Karpas-422 (cell line): ENCODE measurements around the gene TEX264. TPM values are rescaled to one million over a fixed set of nuclear protein-coding genes. Genes with fewer than 3 reads are reported as not detected.

Experiments
- DNase-seq: peaks from one replicate; pipeline ENCODE4 v3.0.0-alpha.2; 2015
- H2AFZ ChIP-seq: fragments of 200-600 bp; sonication (generic); 2 replicates; pipeline ENCODE4 v1.6.1; 2014; ENCODE audit warnings: antibody characterized with exemption, low read length, mixed read lengths
- H3K27ac ChIP-seq: fragments of 200-600 bp; sonication (generic); 2 replicates; pipeline ENCODE4 v1.5.1; 2014; ENCODE audit warnings: mild to moderate bottlenecking, low read length, moderate library complexity
- H3K27me3 ChIP-seq: fragments of 200-600 bp; sonication (generic); 2 replicates; pipeline ENCODE4 v1.6.1; 2014; ENCODE audit warnings: low read length, mixed read lengths
- H3K36me3 ChIP-seq: fragments of 200-600 bp; sonication (generic); 2 replicates; pipeline ENCODE4 v1.6.1; 2014; ENCODE audit warnings: low read length, mixed read lengths; ENCODE audit not compliant: insufficient read depth
- H3K4me1 ChIP-seq: fragments of 200-600 bp; sonication (generic); 2 replicates; pipeline ENCODE4 v1.6.1; 2014; ENCODE audit warnings: mild to moderate bottlenecking, low read length, mixed read lengths
- H3K4me2 ChIP-seq: fragments of 200-600 bp; sonication (generic); 2 replicates; pipeline ENCODE4 v1.6.1; 2014; ENCODE audit warnings: low read length, low read depth, mild to moderate bottlenecking; ENCODE audit not compliant: poor library complexity, severe bottlenecking
- H3K4me3 ChIP-seq: fragments of 200-600 bp; sonication (generic); 2 replicates; pipeline ENCODE4 v1.5.1; 2014; ENCODE audit warnings: mild to moderate bottlenecking, antibody characterized with exemption, low read length, mixed read lengths
- H3K79me2 ChIP-seq: fragments of 200-600 bp; sonication (generic); 2 replicates; pipeline ENCODE4 v1.6.1; 2014; ENCODE audit warnings: mild to moderate bottlenecking, low read length, mixed read lengths
- H3K9ac ChIP-seq: fragments of 200-600 bp; sonication (generic); 2 replicates; pipeline ENCODE4 v1.6.0; 2014; ENCODE audit warnings: low read length
- H3K9me2 ChIP-seq: fragments of 200-600 bp; sonication (generic), shearing (Covaris generic); replicated peaks from 2 replicates; pipeline ENCODE4 v1.6.0; 2014; ENCODE audit warnings: mild to moderate bottlenecking, low read length, moderate library complexity; ENCODE audit not compliant: insufficient read depth
- H3K9me3 ChIP-seq: fragments of 300-700, 200-600 bp; sonication (generic); 2 replicates; pipeline ENCODE4 v1.6.1; 2014; ENCODE audit warnings: low read length, mixed read lengths
- H4K20me1 ChIP-seq: fragments of 200-600 bp; sonication (generic); 2 replicates; pipeline ENCODE4 v1.6.1; 2014; ENCODE audit warnings: mild to moderate bottlenecking, antibody characterized with exemption, low read length, low read depth; ENCODE audit not compliant: insufficient read depth
- total RNA-seq: library from RNA; depleted of rRNA; stranded (reverse); fragments of >200 nt; shearing (Covaris generic); gene quantifications from 2 replicates; pipeline ENCODE4 v1.2.3, GENCODE V29; 2014; ENCODE audit warnings: low replicate concordance

Gene TEX264
- total RNA-seq, 1 experiment from 2014 or later: 63.0 TPM

DNA sequence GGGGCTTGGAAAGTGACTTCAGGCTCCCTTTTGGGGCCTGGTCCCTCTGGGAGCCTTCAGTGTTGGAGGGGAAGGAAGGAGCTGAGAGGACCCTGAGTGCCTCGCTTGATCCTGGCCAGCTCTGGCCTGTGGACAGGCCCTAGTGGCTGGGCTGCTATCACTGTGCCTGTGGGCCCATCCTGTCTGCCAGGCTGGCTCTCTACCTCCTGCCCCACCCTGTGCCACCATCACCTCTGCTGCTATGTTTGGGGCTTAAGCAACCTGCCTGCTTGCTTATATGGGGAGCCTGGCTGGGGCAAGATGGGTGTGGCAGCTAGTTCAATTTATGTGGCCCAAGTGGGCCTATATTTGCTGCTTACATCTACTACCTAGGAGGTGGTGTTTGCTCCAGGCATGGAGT, 7.1 kb downstream of the TEX264 start:
- Histone ChIP-seq H3K9me3 (no peaks in the 10 kb centered on the region), H3K27me3 (no peaks in the 10 kb centered on the region), H3K4me1 (peaks cover 71% of the 10 kb centered on the region), H3K4me3 (no peak overlapping the region), H3K27ac (no peak overlapping the region), H2AFZ (no peak overlapping the region), H3K9me2 (no peaks in the 10 kb centered on the region), H3K79me2 (peaks cover 78% of the 10 kb centered on the region), H3K4me2 (no peak overlapping the region), H3K9ac (no peak overlapping the region; the same call in 1 of the 2 replicates), H3K36me3 (peaks cover 12% of the 10 kb centered on the region; the same call in 1 of the 2 replicates), H4K20me1 (peaks cover 22% of the 10 kb centered on the region; the same call in 1 of the 2 replicates)
- DNase-seq: no peak

- Histone ChIP-seq H3K27me3 (no peaks in the 10 kb centered on the region), H4K20me1 (peaks cover 22% of the 10 kb centered on the region; the same call in 1 of the 2 replicates), H3K27ac (no peak overlapping the region), H3K9me3 (no peaks in the 10 kb centered on the region), H3K4me1 (peaks cover 66% of the 10 kb centered on the region), H3K4me2 (no peak overlapping the region), H3K79me2 (peaks cover 78% of the 10 kb centered on the region), H3K4me3 (no peak overlapping the region), H3K9me2 (no peaks in the 10 kb centered on the region), H3K36me3 (peaks cover 12% of the 10 kb centered on the region; the same call in 1 of the 2 replicates), H3K9ac (no peak overlapping the region; the same call in 1 of the 2 replicates), H2AFZ (no peak overlapping the region)
- DNase-seq: no peak
Measured at GRCh38 chr3:51678641-51679040, 7.6 kb downstream of the TEX264 start.

DNA sequence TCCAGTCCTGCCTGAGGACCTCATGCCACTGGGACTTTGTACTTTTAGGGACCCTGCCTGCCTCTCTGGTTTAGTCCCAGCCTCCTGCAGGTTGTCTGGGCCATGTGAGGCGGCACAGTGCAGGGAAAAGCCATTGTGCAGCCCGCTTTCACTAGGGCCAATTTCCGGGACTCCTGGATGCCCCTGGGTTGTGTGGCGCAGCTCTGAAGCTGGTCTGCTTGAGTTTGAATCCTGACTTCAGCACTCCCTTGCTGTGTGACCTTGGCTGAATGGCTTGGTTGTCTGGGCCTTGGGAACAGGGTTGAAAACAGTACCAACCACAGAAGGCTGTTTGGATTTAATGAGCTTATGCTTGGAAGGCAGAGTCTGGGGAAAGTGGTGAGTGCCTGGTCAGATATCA, 8.3 kb downstream of the TEX264 start:
- no peaks in the 10 kb centered on the region for H3K27me3 ChIP-seq
- H3K9me3 ChIP-seq: no peaks in the 10 kb centered on the region
- H3K9me2 ChIP-seq: no peaks in the 10 kb centered on the region
- H4K20me1 ChIP-seq: peaks cover 22% of the 10 kb centered on the region; the same call in 1 of the 2 replicates
- peak overlapping the region; percentile 23 for H3K9ac ChIP-seq
- H3K4me1 ChIP-seq: peaks cover 65% of the 10 kb centered on the region
- peak overlapping the region; percentile 30 for H3K4me2 ChIP-seq
- H3K4me3 ChIP-seq: no peak overlapping the region
- no peak for DNase-seq
- H2AFZ ChIP-seq: no peak overlapping the region
- peaks cover 77% of the 10 kb centered on the region for H3K79me2 ChIP-seq
- H3K27ac ChIP-seq: 0 out of 2 replicates have a peak overlapping the region, but pooled peaks have one; percentile 8
- peaks cover 12% of the 10 kb centered on the region; the same call in 1 of the 2 replicates for H3K36me3 ChIP-seq

- peaks cover 61% of the 10 kb centered on the region for H3K4me1 ChIP-seq
- peaks cover 77% of the 10 kb centered on the region for H3K79me2 ChIP-seq
- H2AFZ ChIP-seq: no peak overlapping the region
- H3K9ac ChIP-seq: peak overlapping the region; percentile 23
- no peaks in the 10 kb centered on the region for H3K27me3 ChIP-seq
- H3K27ac ChIP-seq: 0 out of 2 replicates have a peak overlapping the region, but pooled peaks have one; percentile 8
- peak overlapping the region; percentile 30 for H3K4me2 ChIP-seq
- no peaks in the 10 kb centered on the region for H3K9me3 ChIP-seq
- H3K36me3 ChIP-seq: peaks cover 16% of the 10 kb centered on the region
- peak; percentile 59 for DNase-seq
- H3K9me2 ChIP-seq: no peaks in the 10 kb centered on the region
- H3K4me3 ChIP-seq: no peak overlapping the region
- peaks cover 22% of the 10 kb centered on the region; the same call in 1 of the 2 replicates for H4K20me1 ChIP-seq
Measured at GRCh38 chr3:51679777-51680176, 8.7 kb downstream of the TEX264 start.

- H3K27me3 ChIP-seq: no peaks in the 10 kb centered on the region
- H3K27ac ChIP-seq: no peak overlapping the region
- H3K9ac ChIP-seq: peak overlapping the region; percentile 15; the same call in 1 of the 2 replicates
- H3K79me2 ChIP-seq: peaks cover 77% of the 10 kb centered on the region
- H4K20me1 ChIP-seq: peaks cover 21% of the 10 kb centered on the region
- H3K4me1 ChIP-seq: peaks cover 57% of the 10 kb centered on the region
- H3K4me3 ChIP-seq: no peak overlapping the region
- no peak overlapping the region for H3K4me2 ChIP-seq
- no peak for DNase-seq
- H3K9me2 ChIP-seq: no peaks in the 10 kb centered on the region
- peaks cover 20% of the 10 kb centered on the region for H3K36me3 ChIP-seq
- H3K9me3 ChIP-seq: no peaks in the 10 kb centered on the region
- H2AFZ ChIP-seq: no peak overlapping the region
Measured at GRCh38 chr3:51680196-51680595, 9.1 kb downstream of the TEX264 start.

GRCh38 chr3:51680663-51681230, 9.7 kb downstream of the TEX264 start:
- peaks cover 53% of the 10 kb centered on the region for H3K4me1 ChIP-seq
- H3K79me2 ChIP-seq: peaks cover 77% of the 10 kb centered on the region

GRCh38 chr3:51681453-51681852, 10.4 kb downstream of the TEX264 start:
- Histone ChIP-seq H3K9me3 (no peaks in the 10 kb centered on the region), H3K9ac (peak overlapping the region; percentile 15; the same call in 1 of the 2 replicates), H3K27ac (peak overlapping the region; percentile 25; the same call in 1 of the 2 replicates), H3K4me1 (peaks cover 53% of the 10 kb centered on the region), H3K27me3 (no peaks in the 10 kb centered on the region), H4K20me1 (peaks cover 16% of the 10 kb centered on the region), H2AFZ (no peak overlapping the region), H3K4me3 (no peak overlapping the region), H3K9me2 (no peaks in the 10 kb centered on the region), H3K79me2 (peaks cover 78% of the 10 kb centered on the region), H3K4me2 (peak overlapping the region; percentile 4), H3K36me3 (peaks cover 23% of the 10 kb centered on the region)
- DNase-seq: peak; percentile 49

More at GRCh38 chr3:51680663-51681230, 9.7 kb downstream of the TEX264 start:
- Histone ChIP-seq H3K9ac (peak overlapping the region; percentile 15; the same call in 1 of the 2 replicates), H3K4me2 (peak overlapping the region; percentile 4), H4K20me1 (peaks cover 23% of the 10 kb centered on the region), H3K9me3 (no peaks in the 10 kb centered on the region), H3K36me3 (peaks cover 21% of the 10 kb centered on the region), H3K27ac (peak overlapping the region; percentile 25; the same call in 1 of the 2 replicates), H3K4me3 (no peak overlapping the region), H3K27me3 (no peaks in the 10 kb centered on the region), H3K9me2 (no peaks in the 10 kb centered on the region), H2AFZ (no peak overlapping the region)
- DNase-seq: no peak

DNA sequence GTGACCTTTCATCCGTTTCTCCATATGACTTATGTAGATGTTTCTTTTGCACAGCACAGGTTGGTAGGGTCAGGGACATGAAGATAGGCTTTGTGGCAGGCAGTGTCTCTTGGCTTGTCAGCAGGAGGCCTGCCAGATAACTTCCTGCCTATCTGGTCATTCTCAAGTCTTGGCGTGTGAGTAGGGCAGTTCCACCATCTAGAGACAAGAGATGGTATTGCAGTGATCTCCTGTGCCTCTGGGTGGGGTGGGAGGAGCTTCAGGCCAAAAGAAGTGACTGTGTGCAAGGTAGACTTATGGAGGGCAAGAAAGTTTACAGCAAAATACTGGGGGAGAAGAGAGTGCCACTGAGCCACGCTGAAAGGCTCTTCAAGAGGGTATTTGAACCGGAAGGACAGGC, 11.0 kb downstream of the TEX264 start:
- H2AFZ ChIP-seq: no peak overlapping the region
- peaks cover 53% of the 10 kb centered on the region for H3K4me1 ChIP-seq
- peaks cover 74% of the 10 kb centered on the region for H3K79me2 ChIP-seq
- H4K20me1 ChIP-seq: peaks cover 13% of the 10 kb centered on the region
- no peak overlapping the region for H3K4me2 ChIP-seq
- no peaks in the 10 kb centered on the region for H3K9me3 ChIP-seq
- H3K9ac ChIP-seq: 0 out of 2 replicates have a peak overlapping the region, but pooled peaks have one; percentile 15
- no peak overlapping the region for H3K27ac ChIP-seq
- DNase-seq: peak; percentile 94
- H3K36me3 ChIP-seq: peaks cover 26% of the 10 kb centered on the region
- no peaks in the 10 kb centered on the region for H3K9me2 ChIP-seq
- no peak overlapping the region for H3K4me3 ChIP-seq
- H3K27me3 ChIP-seq: no peaks in the 10 kb centered on the region
